ENCODE data around the gene SERTAD2.

The SERTAD2 gene

GRCh38 chr2:64643838-64644457, 9.8 kb downstream of the SERTAD2 start:
- no peaks in the 10 kb centered on the region for H3K9me3 Mint-ChIP-seq
- H3K4me3 Mint-ChIP-seq = peak overlapping the region; percentile 93 to 95
- H3K27me3 Mint-ChIP-seq = no peaks in the 10 kb centered on the region
- ATAC-seq (peak; percentile 21), DNase-seq (no peak)
- H3K4me1 Mint-ChIP-seq = peaks cover 92% of the 10 kb centered on the region
- H3K27ac Mint-ChIP-seq = peak overlapping the region; percentile 76 to 93

DNA sequence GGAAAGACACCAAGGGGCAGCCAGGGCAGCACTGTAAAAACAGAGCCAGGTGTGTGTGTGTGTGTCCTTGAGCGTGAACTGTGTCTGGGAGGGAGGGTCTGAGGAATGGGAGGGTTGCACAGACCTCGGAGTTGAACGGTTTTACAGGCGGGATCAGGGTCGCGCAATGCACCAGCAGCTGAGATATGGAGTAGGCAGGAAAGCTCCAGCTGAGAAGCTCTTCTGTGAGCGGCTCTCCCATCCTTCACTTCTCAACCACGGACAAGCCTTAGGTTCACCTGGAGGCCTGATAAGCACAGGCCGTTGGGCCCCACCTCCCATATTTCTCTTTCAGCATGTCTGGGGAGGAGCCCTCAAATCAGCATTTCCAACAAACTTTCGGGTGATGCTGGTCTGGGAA, 12.1 kb downstream of the SERTAD2 start:
- Mint-ChIP-seq H3K9me3 (no peaks in the 10 kb centered on the region), H3K4me1 (peaks cover 91% of the 10 kb centered on the region), H3K27ac (no peak overlapping the region), H3K4me3 (peak overlapping the region in 1 of 2 donors; percentile 11), H3K27me3 (no peaks in the 10 kb centered on the region)
- no peak for ATAC-seq
- DNase-seq = no peak

- Mint-ChIP-seq H3K4me3 (no peak overlapping the region), H3K9me3 (no peaks in the 10 kb centered on the region), H3K27me3 (no peaks in the 10 kb centered on the region), H3K4me1 (peaks cover 96% of the 10 kb centered on the region), H3K27ac (peak overlapping the region in 1 of 2 donors; percentile 69)
- DNase-seq (no peak), ATAC-seq (no peak)
Observed at GRCh38 chr2:64640153-64641044, 13.3 kb downstream of the SERTAD2 start.

DNA sequence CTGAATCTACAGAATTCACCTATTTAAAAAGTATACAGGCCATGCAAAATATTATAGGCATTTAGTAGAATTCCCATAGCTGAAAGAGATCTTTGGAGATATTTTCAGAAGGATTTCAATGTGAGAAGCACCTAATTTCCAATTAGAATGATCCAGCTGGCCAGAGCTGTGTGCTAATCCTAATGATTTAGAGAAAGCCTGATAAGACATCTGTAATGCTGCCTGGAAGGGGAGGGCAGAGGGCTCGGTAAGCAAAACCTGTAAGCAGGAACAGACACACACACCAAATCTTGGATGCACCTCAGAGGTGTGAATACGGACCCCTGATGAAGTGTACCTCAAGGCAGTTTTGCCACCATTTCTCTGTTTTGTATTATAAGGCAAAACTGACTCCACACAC, 14.0 kb downstream of the SERTAD2 start:
- ATAC-seq = no peak
- no peak overlapping the region for H3K27ac Mint-ChIP-seq

DNA sequence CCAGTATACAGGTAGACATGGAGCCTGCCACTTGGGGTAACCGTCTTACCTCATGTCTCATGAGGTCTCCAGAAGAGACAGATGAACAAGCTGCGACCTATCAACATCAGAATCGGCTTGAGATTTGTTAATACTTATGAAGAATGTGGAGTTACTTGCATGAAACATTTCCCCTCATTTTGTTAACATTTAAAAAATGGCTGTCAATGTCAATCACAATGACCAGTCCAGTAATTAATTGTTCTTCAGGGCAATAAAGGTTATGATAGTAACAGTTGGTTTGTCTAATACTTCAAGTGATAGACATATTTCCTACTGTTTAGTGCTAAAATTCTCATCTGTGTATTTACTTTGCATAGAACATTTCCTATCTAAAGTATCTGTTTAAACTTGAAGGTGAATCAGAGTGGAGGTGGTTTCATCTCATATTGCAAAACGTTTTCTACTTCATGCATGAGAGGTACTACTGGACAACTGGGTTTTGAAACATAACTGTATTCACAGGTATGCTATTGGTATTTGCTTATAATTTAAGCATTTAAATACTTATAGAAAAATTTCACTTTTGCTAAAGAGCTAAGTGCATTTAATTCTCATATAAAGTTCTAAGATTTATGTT, 15.1 kb downstream of the SERTAD2 start:
- ATAC-seq (no peak), DNase-seq (no peak)
- H3K9me3 Mint-ChIP-seq = no peaks in the 10 kb centered on the region
- peaks cover 78% of the 10 kb centered on the region for H3K4me1 Mint-ChIP-seq
- peak overlapping the region; percentile 53 to 60 for H3K4me3 Mint-ChIP-seq
- no peaks in the 10 kb centered on the region for H3K27me3 Mint-ChIP-seq
- H3K27ac Mint-ChIP-seq = peak overlapping the region in 1 of 2 donors; percentile 65

More for the DNA sequence above, 14.0 kb downstream of the SERTAD2 start:
- Mint-ChIP-seq H3K4me1 (peaks cover 89% of the 10 kb centered on the region), H3K27me3 (no peaks in the 10 kb centered on the region), H3K9me3 (no peaks in the 10 kb centered on the region), H3K4me3 (no peak overlapping the region)
- no peak for DNase-seq

DNA sequence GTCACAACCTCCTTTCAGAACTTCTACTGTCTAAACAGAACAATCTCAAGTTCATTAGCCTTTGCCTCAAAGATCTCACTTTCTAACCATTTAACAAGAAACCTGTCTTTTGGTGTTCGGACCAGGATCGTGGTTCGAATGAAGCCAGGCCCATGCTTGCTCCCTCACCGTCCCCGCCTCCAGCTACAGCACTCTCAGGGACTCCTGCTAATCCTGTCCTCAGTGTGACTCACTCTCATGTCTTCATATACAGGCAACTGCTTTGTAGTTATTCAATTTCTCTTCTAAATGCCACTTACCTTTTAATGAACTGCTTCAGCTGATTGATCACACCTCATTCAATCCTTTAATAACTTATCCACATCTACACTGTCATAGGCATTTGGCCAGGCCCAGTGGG, 15.8 kb downstream of the SERTAD2 start:
- Mint-ChIP-seq H3K4me3 (peak overlapping the region; percentile 53 to 60), H3K27me3 (no peaks in the 10 kb centered on the region), H3K4me1 (peaks cover 71% of the 10 kb centered on the region), H3K9me3 (no peaks in the 10 kb centered on the region), H3K27ac (peak overlapping the region in 1 of 2 donors; percentile 65)
- ATAC-seq = peak; percentile 54
- no peak for DNase-seq

- no peak for DNase-seq
Observed at GRCh38 chr2:64637000-64637635, 16.6 kb downstream of the SERTAD2 start.

DNA sequence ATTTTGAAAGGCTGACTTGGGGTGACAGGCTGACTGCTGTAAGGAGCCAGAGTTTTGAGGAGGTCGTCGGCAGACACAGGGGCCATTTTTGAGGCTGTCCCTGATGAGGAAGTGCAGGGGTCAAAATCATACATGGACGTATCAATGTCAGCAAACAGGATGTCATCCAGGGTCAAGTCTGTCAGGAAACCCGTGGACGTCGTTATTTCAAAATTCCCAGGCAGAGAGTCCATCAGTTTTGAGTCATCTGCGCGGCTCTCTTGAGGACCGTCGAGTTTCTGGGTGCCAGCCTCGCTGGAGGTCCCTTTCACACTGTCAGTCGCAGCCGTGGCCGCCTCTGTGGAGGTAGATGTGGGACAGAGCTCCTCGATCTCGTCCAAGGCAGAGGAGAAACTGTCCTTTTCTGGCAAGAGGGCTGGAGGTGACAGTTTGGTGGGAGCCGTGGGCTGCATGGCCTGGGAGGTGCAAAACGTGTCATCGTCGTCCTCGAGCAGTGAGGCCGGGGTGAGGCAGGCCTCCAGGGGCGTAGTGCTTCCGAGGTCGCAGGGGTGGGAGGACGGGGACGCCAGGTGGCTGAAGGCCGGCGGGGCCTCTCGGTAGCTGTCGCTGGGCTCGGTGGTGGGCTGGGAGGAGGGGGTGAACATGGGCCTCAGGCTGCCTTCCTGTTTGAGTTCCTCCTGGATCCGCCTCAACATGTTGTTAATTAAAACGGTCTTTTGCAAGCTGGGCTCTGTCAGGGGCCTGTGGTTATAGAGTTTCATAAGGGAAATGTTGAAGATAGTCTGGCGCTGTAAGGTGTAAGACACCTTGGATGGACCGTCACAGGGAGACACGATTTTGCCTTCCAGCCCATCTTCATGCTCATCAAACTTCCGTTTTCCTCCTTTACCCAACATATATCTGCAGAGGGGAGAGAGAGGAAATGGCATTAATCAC, 17.5 kb downstream of the SERTAD2 start:
- Mint-ChIP-seq H3K9me3 (no peaks in the 10 kb centered on the region), H3K27me3 (no peaks in the 10 kb centered on the region)

More at GRCh38 chr2:64637000-64637635, 16.6 kb downstream of the SERTAD2 start:
- Mint-ChIP-seq H3K4me1 (peaks cover 65% of the 10 kb centered on the region), H3K27ac (peak overlapping the region; percentile 65 to 87), H3K27me3 (no peaks in the 10 kb centered on the region), H3K9me3 (no peaks in the 10 kb centered on the region), H3K4me3 (peak overlapping the region; percentile 44 to 53)
- ATAC-seq = peak; percentile 58

DNA sequence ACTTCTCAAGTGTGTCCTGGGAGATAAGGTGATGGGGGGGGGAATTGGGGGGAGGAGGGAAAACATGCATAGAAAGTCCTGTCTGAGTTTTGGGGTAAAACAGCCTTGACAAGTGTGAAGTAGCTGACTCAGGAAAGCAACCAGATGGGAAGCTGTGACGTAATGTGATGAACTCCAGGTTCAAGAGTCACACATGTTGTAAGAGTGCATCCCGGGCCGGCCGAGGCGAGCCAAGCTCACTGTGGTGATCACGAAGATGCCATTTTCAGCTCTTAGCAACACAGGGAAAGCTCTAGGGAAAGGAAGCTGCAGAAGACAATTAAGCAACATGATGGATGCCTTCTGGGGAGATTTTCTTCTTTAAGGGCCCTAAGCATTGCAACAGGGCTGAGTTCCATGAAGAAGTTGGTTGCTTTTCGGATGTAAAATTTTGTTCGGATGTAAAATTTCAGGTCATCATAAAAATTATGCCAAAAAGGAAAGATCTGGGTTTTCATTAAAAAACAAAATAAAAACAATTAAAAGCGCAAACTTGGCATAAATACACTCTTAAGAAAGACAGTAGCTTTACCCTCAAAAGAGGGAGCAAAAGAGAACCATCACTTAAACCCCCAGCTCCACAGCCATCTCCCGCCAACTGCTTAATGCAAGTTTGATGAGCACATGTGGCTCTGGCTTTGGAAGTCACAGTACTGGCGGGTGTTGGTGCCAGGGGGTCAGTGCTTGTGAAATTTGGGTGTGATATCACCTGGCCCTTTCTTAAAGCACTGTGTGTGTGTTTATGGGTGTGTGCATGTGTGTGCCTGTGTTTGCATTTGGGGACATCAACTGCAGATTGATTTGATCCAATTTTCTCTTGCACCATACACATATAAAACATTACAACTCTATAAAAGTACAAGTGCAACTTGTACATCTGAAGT, 19.1 kb downstream of the SERTAD2 start:
- ATAC-seq (no peak), DNase-seq (no peak)
- Mint-ChIP-seq H3K27ac (no peak overlapping the region), H3K9me3 (no peaks in the 10 kb centered on the region), H3K27me3 (no peaks in the 10 kb centered on the region), H3K4me3 (no peak overlapping the region), H3K4me1 (peaks cover 40% of the 10 kb centered on the region)

More for the DNA sequence above, 17.5 kb downstream of the SERTAD2 start:
- DNase-seq (no peak), ATAC-seq (peak; percentile 76)
- Mint-ChIP-seq H3K27ac (peak overlapping the region; percentile 69 to 87), H3K4me1 (peaks cover 56% of the 10 kb centered on the region), H3K4me3 (peak overlapping the region; percentile 53 to 57)

GRCh38 chr2:64632835-64633819, 20.6 kb downstream of the SERTAD2 start:
- no peak for DNase-seq
- H3K9me3 Mint-ChIP-seq = no peaks in the 10 kb centered on the region
- no peak overlapping the region for H3K27ac Mint-ChIP-seq
- no peak overlapping the region for H3K4me3 Mint-ChIP-seq
- no peaks in the 10 kb centered on the region for H3K27me3 Mint-ChIP-seq
- peaks cover 27% of the 10 kb centered on the region for H3K4me1 Mint-ChIP-seq
- ATAC-seq = no peak

DNA sequence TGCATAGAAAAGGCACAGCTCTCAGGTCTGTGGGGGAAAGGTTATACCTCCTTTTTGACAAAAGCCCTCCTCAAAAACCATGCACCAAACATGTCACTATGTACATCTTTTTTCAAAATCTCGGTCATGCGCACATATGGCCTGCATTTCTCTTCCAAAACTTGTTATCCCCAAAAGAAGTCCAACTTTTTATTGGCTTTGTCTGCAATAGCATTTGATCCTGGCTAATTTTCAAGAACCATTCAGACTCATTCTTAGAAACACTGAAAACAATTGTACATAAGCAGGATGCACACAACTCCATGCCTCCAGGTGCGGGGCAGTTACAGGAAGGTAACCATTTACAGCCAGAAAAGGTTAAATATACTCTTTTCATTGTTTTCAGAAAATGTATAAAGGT, 21.9 kb downstream of the SERTAD2 start:
- Mint-ChIP-seq H3K27me3 (no peaks in the 10 kb centered on the region), H3K9me3 (no peaks in the 10 kb centered on the region), H3K27ac (no peak overlapping the region), H3K4me3 (no peak overlapping the region), H3K4me1 (peaks cover 13% of the 10 kb centered on the region)
- DNase-seq = no peak
- no peak for ATAC-seq

- Mint-ChIP-seq H3K4me3 (no peak overlapping the region), H3K4me1 (peaks cover 3% of the 10 kb centered on the region), H3K9me3 (no peaks in the 10 kb centered on the region), H3K27me3 (no peaks in the 10 kb centered on the region), H3K27ac (peak overlapping the region in 1 of 2 donors; percentile 26)
- ATAC-seq (no peak), DNase-seq (no peak)
Observed at GRCh38 chr2:64630752-64631151, 23.0 kb downstream of the SERTAD2 start.

- no peak overlapping the region for H3K4me3 Mint-ChIP-seq
- ATAC-seq (no peak), DNase-seq (no peak)
- H3K27ac Mint-ChIP-seq = no peak overlapping the region
- no peaks in the 10 kb centered on the region for H3K27me3 Mint-ChIP-seq
- H3K9me3 Mint-ChIP-seq = no peaks in the 10 kb centered on the region
- no peaks in the 10 kb centered on the region for H3K4me1 Mint-ChIP-seq
Observed at GRCh38 chr2:64629875-64630274, 23.8 kb downstream of the SERTAD2 start.

All from stimulated activated naive CD8-positive, alpha-beta T cell treated with anti-CD3 and anti-CD28 coated beads, Interleukin-15, amount 100 ng/mL, for 72 hours (primary cell).